ENCODE results near the gene CNTN4.

The CNTN4 gene

DNA sequence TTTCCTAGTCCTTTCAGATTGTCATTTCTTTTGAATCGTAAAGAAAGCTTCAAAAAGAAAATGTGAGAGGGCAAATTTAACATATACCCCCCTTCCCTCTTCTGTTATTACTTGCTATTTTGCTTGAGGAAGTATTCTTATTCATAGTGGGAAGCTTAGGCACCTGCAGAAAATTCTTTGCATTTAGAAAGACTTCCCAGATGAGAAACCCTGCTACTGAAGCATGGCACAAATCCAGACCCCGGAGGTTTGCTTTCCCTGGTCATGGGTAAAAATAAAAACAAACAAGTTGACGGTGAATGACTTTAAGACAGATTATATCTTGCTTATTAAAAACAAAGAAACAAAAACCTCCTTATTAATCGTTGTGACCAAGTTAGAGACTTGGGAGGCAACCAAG is 917.6 kb downstream of the CNTN4 start:
- no peak for DNase-seq (ENCODE audit: low read depth)
- TF ChIP-seq, protein P1, sequence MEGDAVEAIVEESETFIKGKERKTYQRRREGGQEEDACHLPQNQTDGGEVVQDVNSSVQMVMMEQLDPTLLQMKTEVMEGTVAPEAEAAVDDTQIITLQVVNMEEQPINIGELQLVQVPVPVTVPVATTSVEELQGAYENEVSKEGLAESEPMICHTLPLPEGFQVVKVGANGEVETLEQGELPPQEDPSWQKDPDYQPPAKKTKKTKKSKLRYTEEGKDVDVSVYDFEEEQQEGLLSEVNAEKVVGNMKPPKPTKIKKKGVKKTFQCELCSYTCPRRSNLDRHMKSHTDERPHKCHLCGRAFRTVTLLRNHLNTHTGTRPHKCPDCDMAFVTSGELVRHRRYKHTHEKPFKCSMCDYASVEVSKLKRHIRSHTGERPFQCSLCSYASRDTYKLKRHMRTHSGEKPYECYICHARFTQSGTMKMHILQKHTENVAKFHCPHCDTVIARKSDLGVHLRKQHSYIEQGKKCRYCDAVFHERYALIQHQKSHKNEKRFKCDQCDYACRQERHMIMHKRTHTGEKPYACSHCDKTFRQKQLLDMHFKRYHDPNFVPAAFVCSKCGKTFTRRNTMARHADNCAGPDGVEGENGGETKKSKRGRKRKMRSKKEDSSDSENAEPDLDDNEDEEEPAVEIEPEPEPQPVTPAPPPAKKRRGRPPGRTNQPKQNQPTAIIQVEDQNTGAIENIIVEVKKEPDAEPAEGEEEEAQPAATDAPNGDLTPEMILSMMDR (IDR thresholded peaks at IDR 0.05; ENCODE audit: insufficient read depth, low read depth, low read length, missing control alignments) = no peak
- no peak overlapping the region for H3K4me3 ChIP-seq (ENCODE audit: low read depth, low read length)

DNA sequence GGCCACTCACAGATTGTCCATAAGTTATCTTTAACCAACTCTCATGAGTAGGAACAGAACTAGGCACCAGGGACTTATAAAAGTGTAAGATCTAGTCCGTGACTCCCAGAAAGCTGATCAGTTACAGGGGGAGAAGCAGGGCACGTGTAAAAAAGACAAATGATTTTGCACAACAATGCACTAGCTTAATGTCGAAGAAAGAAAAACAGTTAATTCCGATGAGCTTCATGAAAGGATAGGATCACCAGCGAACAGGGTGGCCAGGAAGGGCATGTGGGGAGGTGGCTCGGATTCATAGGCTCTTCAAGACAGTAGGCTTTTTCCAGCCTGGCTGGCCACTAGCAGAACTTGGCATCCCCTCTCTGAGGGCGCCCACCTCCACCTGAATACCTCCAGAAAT is 921.5 kb downstream of the CNTN4 start:
- H3K4me3 ChIP-seq (ENCODE audit: low read depth, low read length) = no peak overlapping the region
- TF ChIP-seq, protein P1 (IDR thresholded peaks at IDR 0.05; ENCODE audit: insufficient read depth, low read depth, low read length, missing control alignments) = no peak
- no peak for DNase-seq (ENCODE audit: low read depth)

GRCh38 chr3:3023111-3023745 is 924.6 kb downstream of the CNTN4 start:
- DNase-seq (ENCODE audit: low read depth) = no peak
- TF ChIP-seq, protein P1 (IDR thresholded peaks at IDR 0.05; ENCODE audit: insufficient read depth, low read depth, low read length, missing control alignments) = no peak
- no peak overlapping the region for H3K4me3 ChIP-seq (ENCODE audit: low read depth, low read length)

DNA sequence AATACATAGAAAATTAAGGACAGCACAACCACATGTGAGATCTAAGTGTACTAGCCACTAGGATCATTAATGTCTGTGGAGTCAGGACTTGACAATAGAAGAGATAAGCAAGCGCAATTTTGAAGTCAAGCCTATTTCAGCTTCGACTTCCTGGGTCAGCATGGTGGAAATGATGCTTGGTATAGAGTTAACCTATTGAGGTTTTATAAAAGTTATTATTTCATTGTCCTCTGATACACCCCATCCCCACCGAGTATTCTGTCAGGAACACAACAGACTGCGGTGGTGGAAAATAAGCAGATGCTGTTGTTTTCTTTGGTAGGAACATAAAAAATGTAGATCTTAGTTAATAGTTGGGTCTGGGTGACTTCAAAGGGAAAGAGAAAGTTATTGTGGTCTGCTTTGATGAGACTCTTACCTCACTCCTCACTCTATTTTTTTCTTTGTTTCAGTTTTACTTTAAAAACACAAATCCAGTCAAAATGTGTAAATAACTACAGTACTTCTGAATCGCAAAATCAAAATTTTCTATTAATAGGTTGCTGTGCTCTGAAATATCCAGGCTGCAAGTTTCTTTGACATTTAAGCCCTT is 929.4 kb downstream of the CNTN4 start:
- DNase-seq (ENCODE audit: low read depth) = peak; percentile 28
- no peak overlapping the region for H3K4me3 ChIP-seq (ENCODE audit: low read depth, low read length)
- TF ChIP-seq, protein P1 (IDR thresholded peaks at IDR 0.05; ENCODE audit: insufficient read depth, low read depth, low read length, missing control alignments) = no peak

- TF ChIP-seq, protein P1 (IDR thresholded peaks at IDR 0.05; ENCODE audit: insufficient read depth, low read depth, low read length, missing control alignments) = no peak
- no peak overlapping the region for H3K4me3 ChIP-seq (ENCODE audit: low read depth, low read length)
- DNase-seq (ENCODE audit: low read depth) = no peak
Measured at GRCh38 chr3:3031326-3031725, 932.7 kb downstream of the CNTN4 start.

DNA sequence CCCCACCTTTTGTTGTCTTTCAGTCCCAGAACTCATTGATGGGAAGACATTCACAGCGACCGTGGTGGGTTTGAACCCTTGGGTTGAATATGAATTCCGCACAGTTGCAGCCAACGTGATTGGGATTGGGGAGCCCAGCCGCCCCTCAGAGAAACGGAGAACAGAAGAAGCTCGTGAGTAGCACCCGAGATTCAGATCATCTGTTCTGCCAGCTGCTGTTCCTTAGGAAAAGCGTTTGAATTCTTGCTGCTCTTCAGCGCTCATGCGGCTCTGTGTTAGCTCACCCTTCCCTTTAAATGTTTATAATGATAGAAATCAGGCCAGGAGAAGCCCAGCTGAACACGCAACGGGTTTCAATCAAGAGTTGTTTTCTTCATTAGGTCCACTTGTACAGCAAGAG is 938.5 kb downstream of the CNTN4 start:
- TF ChIP-seq, protein P1 (IDR thresholded peaks at IDR 0.05; ENCODE audit: insufficient read depth, low read depth, low read length, missing control alignments) = no peak
- no peak overlapping the region for H3K4me3 ChIP-seq (ENCODE audit: low read depth, low read length)
- DNase-seq (ENCODE audit: low read depth) = no peak
